ENCODE data around the gene GXYLT1. TPM values are rescaled to one million over a fixed set of nuclear protein-coding genes. Genes with fewer than 3 reads are reported as not detected.

GXYLT1 gene
- total and polyA plus RNA-seq, 8 donors: 1.4 to 17.6 (median 6.1) TPM

DNA sequence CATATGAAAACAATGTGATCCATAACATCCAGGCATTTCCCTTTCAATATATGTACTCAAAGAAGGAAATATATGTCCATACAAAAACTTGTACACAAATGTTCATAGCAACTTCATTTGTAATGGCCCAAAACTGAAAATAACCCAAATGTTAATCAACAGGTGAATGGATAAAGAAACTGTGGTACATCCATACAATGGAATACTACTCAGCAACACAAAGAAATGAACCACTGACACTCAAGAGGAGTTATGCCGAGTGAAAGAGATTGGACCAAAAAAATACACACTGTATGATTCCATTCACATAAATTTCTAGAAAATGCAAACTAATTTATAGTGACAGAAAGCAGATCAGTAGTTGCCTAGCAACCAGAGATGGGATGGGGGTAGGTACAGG is 30.3 kb upstream of the GXYLT1 start:
- 96 to 100% (median 97%) methylated on average over 1 of the region's 1 CpG for WGBS, 5 donors
- H3K36me3 ChIP-seq: peaks cover 0 to 31% (median 22%) of the 10 kb centered on the region in 4 donors
- TF ChIP-seq POLR2AphosphoS5 (IDR thresholded peaks at IDR 0.05) (no peak), EP300 (IDR thresholded peaks at IDR 0.05) (no peak), POLR2A (IDR thresholded peaks at IDR 0.05) (no peak)
- TF ChIP-seq, protein P1, sequence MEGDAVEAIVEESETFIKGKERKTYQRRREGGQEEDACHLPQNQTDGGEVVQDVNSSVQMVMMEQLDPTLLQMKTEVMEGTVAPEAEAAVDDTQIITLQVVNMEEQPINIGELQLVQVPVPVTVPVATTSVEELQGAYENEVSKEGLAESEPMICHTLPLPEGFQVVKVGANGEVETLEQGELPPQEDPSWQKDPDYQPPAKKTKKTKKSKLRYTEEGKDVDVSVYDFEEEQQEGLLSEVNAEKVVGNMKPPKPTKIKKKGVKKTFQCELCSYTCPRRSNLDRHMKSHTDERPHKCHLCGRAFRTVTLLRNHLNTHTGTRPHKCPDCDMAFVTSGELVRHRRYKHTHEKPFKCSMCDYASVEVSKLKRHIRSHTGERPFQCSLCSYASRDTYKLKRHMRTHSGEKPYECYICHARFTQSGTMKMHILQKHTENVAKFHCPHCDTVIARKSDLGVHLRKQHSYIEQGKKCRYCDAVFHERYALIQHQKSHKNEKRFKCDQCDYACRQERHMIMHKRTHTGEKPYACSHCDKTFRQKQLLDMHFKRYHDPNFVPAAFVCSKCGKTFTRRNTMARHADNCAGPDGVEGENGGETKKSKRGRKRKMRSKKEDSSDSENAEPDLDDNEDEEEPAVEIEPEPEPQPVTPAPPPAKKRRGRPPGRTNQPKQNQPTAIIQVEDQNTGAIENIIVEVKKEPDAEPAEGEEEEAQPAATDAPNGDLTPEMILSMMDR (IDR thresholded peaks at IDR 0.05): no peak
- no peaks in the 10 kb centered on the region for H3K9me3 ChIP-seq
- no peak overlapping the region for H3K4me3 ChIP-seq
- H3K4me1 ChIP-seq: peaks cover 0 to 9% (median 0%) of the 10 kb centered on the region in 4 donors
- DNase-seq: no peak
- H3K27ac ChIP-seq: no peak overlapping the region
- intact Hi-C loops (cut with DNase I; ENCODE audit: low total_unique reads): no loop called here
- no peaks in the 10 kb centered on the region for H3K27me3 ChIP-seq

DNA sequence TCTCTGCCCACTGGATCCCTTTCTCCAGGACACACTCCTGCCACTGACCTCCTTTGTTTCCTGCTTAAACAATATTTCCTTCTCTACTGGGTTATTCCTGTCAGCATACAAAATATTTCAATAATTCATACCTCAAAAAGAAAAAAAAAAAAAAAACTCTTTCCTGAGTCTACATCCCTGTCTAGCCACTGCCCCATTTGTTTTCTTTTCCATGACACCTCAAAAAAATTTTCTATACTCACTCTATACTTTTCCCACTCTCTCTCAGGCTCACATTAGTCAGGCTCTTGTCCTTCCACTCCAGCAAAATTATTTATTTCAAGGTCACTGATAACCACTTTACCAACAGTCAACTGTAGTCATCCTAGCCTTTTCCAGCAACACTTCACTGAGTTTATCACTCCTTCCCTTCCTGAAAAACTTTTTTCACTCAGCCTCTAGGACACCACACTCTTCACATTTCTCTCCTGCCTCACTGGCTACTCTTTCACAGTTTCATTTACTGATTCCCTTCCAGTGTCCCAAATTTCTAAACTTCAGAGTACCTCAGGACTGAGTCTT is 29.4 kb upstream of the GXYLT1 start:
- intact Hi-C loops (cut with DNase I; ENCODE audit: low total_unique reads): no loop called here
- H3K4me3 ChIP-seq: no peak overlapping the region
- DNase-seq: no peak
- H3K36me3 ChIP-seq: peaks cover 0 to 30% (median 19%) of the 10 kb centered on the region in 4 donors
- H3K4me1 ChIP-seq: peaks cover 0 to 9% (median 0%) of the 10 kb centered on the region in 4 donors
- no peak overlapping the region for H3K27ac ChIP-seq
- no peaks in the 10 kb centered on the region for H3K27me3 ChIP-seq
- TF ChIP-seq, protein P1 (IDR thresholded peaks at IDR 0.05): no peak
- no peak for TF ChIP-seq POLR2A (IDR thresholded peaks at IDR 0.05)
- H3K9me3 ChIP-seq: no peaks in the 10 kb centered on the region

DNA sequence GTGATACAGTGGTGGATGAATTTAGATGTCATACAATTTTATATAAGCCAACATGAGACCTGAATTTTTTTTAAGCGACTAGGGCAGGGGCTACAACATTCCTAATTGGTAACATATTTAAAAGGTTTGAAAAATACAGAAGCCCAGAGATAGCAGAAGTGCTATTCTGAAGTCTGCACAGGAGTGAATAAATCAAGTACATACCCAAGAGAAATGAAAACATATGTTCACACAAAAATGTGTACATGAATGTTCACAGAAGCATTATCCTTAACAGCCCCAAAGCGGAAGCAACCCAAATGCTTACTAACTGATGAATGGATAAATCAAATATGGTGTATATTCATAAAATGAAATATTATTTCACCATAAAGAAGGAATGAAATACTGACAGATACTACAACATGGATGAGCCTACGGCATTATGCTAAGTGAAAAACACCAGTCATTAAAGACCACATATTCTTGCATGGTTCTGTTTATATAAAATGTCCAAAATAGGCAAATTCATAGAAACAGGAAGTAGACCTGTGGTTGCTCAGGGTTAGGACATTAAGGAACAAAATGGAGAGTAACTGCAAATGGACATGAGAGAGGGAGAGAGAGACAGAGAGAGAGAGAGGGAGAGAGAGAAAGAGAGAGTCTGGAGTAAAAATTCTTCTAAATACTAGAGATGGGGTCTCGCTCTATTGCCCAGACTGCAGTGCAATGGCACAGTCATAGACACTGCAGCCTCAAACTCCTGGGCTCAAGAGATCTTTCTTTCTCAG is 28.0 kb upstream of the GXYLT1 start:
- WGBS, 5 donors: 95 to 98% (median 96%) methylated on average over 4 of the region's 4 CpGs
- Histone ChIP-seq H3K9me3 (no peaks in the 10 kb centered on the region), H3K4me1 (peaks cover 0 to 9% (median 0%) of the 10 kb centered on the region in 4 donors), H3K27ac (no peak overlapping the region), H3K36me3 (peaks cover 0 to 25% (median 18%) of the 10 kb centered on the region in 4 donors), H3K27me3 (no peaks in the 10 kb centered on the region), H3K4me3 (no peak overlapping the region)
- intact Hi-C loops (cut with DNase I; ENCODE audit: low total_unique reads): no loop called here
- TF ChIP-seq POLR2A (IDR thresholded peaks at IDR 0.05) (no peak), POLR2AphosphoS5 (IDR thresholded peaks at IDR 0.05) (no peak), EP300 (IDR thresholded peaks at IDR 0.05) (no peak)
- TF ChIP-seq, protein P1 (IDR thresholded peaks at IDR 0.05): no peak
- no peak for DNase-seq

DNA sequence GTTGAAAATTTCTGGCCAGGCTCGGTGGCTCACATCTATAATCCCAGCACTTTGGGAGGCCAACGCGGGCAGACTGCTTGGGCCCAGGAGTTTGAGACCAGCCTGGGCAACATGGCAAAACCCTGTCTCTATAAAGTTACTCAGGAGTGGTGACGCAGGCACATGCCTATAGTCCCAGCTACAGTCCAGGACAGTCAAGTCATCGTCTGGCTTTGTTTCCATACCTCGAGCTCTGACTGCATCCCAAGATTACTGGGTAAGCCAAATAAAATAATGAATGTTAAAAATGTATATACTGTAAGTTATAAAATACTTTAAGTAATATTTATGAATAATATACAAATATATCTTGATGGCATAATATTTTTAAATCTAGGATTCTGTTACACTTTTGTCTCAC is 23.0 kb upstream of the GXYLT1 start:
- no peak overlapping the region for H3K4me3 ChIP-seq
- WGBS, 5 donors: 94 to 98% (median 94%) methylated on average over 6 of the region's 6 CpGs
- peaks cover 0 to 7% (median 3%) of the 10 kb centered on the region in 4 donors for H3K4me1 ChIP-seq
- peaks cover 0 to 11% (median 9%) of the 10 kb centered on the region in 4 donors for H3K36me3 ChIP-seq
- H3K9me3 ChIP-seq: no peaks in the 10 kb centered on the region
- DNase-seq: no peak
- no peaks in the 10 kb centered on the region for H3K27me3 ChIP-seq
- intact Hi-C loops (cut with DNase I; ENCODE audit: low total_unique reads): no loop called here
- TF ChIP-seq, protein P1 (IDR thresholded peaks at IDR 0.05): no peak
- TF ChIP-seq EP300 (IDR thresholded peaks at IDR 0.05): no peak
- no peak for TF ChIP-seq POLR2A (IDR thresholded peaks at IDR 0.05)
- no peak for TF ChIP-seq POLR2AphosphoS5 (IDR thresholded peaks at IDR 0.05)
- H3K27ac ChIP-seq: no peak overlapping the region

Measured in stomach (tissue), 9 donors.